A673 (cell line): Measurements from ENCODE around the gene SEBOX.

Source experiments
- EZH2 ChIP-seq: fragments of 200-600 bp; sonication (generic); IDR thresholded peaks from 2 replicates; pipeline ENCODE4 v1.6.1; 2017; ENCODE audit warnings: borderline replicate concordance, low read depth, mild to moderate bottlenecking, mixed read lengths, antibody characterized with exemption, low read length; ENCODE audit not compliant: poor library complexity, severe bottlenecking
- TF ChIP-seq, protein P1 (sequence below): fragments of 300-800, 200-600 bp; sonication (generic); conservative IDR thresholded peaks from 2 replicates; pipeline ENCODE4 v1.5.1; 2017; ENCODE audit warnings: low read depth, mild to moderate bottlenecking, antibody characterized with exemption, low read length, moderate library complexity, mixed read lengths

DNA sequence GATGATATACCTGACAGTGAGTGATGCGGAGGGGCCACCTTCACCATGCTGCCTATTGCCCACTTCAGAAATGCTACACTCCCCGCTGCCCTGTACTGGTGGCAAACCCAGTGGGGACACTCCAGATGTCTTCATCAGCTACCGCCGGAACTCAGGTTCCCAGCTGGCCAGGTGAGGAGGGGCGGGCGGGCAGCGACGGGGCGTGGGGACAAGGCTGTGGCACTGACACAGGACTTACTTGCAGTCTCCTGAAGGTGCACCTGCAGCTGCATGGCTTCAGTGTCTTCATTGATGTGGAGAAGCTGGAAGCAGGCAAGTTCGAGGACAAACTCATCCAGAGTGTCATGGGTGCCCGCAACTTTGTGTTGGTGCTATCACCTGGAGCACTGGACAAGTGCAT lies 23.1 kb upstream of the SEBOX start:
- TF ChIP-seq, protein P1, sequence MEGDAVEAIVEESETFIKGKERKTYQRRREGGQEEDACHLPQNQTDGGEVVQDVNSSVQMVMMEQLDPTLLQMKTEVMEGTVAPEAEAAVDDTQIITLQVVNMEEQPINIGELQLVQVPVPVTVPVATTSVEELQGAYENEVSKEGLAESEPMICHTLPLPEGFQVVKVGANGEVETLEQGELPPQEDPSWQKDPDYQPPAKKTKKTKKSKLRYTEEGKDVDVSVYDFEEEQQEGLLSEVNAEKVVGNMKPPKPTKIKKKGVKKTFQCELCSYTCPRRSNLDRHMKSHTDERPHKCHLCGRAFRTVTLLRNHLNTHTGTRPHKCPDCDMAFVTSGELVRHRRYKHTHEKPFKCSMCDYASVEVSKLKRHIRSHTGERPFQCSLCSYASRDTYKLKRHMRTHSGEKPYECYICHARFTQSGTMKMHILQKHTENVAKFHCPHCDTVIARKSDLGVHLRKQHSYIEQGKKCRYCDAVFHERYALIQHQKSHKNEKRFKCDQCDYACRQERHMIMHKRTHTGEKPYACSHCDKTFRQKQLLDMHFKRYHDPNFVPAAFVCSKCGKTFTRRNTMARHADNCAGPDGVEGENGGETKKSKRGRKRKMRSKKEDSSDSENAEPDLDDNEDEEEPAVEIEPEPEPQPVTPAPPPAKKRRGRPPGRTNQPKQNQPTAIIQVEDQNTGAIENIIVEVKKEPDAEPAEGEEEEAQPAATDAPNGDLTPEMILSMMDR: no peak
- no peak for TF ChIP-seq EZH2
